HEK293 (cell line): Measurements from ENCODE around the gene TESK2.

Experiments used
- CTCF ChIA-PET: fragments of 350-600 bp; formaldehyde crosslinking; extraction: SDS; loops from one replicate; lab custom pipeline; 2021; ENCODE audit warnings: antibody characterized with exemption; lab: Yijun Ruan, JAX
- POLR2A ChIA-PET: fragments of 300-600 bp; formaldehyde crosslinking; extraction: SDS; loops from one replicate; lab custom pipeline; 2020; ENCODE audit warnings: antibody characterized with exemption, inconsistent platforms; lab: Yijun Ruan, JAX
- H3K27ac ChIP-seq: fragments of 200-500 bp; sonication (Bioruptor generic); 2 replicates; pipeline ENCODE4 v1.5.1; 2014; ENCODE audit warnings: low read depth, low read length, control low read depth, inconsistent platforms; ENCODE audit errors: extremely low read depth
- H3K36me3 ChIP-seq, 2 experiments: fragments of 200-500 bp in 1 of 2; sonication (Bioruptor generic) in 1 of 2; 1 replicate in 1 of 2; 2 replicates in 1 of 2; pipeline ENCODE4 v1.5.1; 2014 to 2017; ENCODE audit warnings: inconsistent platforms in 2 of 2, low read length in 2 of 2; ENCODE audit not compliant: control insufficient read depth in 2 of 2, insufficient read depth in 1 of 2
- H3K4me1 ChIP-seq: fragments of 200-500 bp; sonication (Bioruptor generic); 2 replicates; pipeline ENCODE4 v1.5.1; 2014; ENCODE audit warnings: mild to moderate bottlenecking, low read length, inconsistent platforms; ENCODE audit not compliant: control insufficient read depth, insufficient read depth
- H3K4me3 ChIP-seq: 2 replicates; pipeline ENCODE4 v1.5.1; 2011; ENCODE audit warnings: low read depth, mild to moderate bottlenecking, control low read depth, low read length, moderate library complexity
- H3K9me3 ChIP-seq: fragments of 200-500 bp; sonication (Bioruptor generic); 2 replicates; pipeline ENCODE4 v1.5.1; 2014; ENCODE audit warnings: low read depth, low read length, inconsistent platforms; ENCODE audit not compliant: control insufficient read depth, insufficient read depth
- GFI1B ChIP-seq: fragments of 450-650 bp; formaldehyde crosslinking; IDR thresholded peaks from 2 replicates; pipeline ENCODE4 v1.5.1; 2016; ENCODE audit warnings: missing biosample characterization, missing genetic modification characterization
- GLIS1 ChIP-seq: fragments of 450-650 bp; formaldehyde crosslinking; IDR thresholded peaks from 2 replicates; pipeline ENCODE4 v1.5.1; 2016; ENCODE audit warnings: missing biosample characterization, missing genetic modification characterization
- PRDM6 ChIP-seq: fragments of 450-650 bp; formaldehyde crosslinking; IDR thresholded peaks from 2 replicates; pipeline ENCODE4 v1.5.1; 2017; ENCODE audit warnings: missing biosample characterization, missing genetic modification characterization
- TRIM28 ChIP-seq: IDR thresholded peaks from 2 replicates; pipeline ENCODE4 v1.6.1; 2011; ENCODE audit warnings: low read length, control low read depth, borderline replicate concordance
- ZNF510 ChIP-seq: fragments of 450-650 bp; formaldehyde crosslinking; IDR thresholded peaks from 2 replicates; pipeline ENCODE4 v1.5.1; 2018; ENCODE audit warnings: mild to moderate bottlenecking, missing genetic modification characterization, missing biosample characterization; ENCODE audit not compliant: insufficient replicate concordance
- ZNF530 ChIP-seq: fragments of 450-650 bp; formaldehyde crosslinking; IDR thresholded peaks from 2 replicates; pipeline ENCODE4 v1.5.1; 2016; ENCODE audit warnings: low read depth, missing biosample characterization, missing genetic modification characterization
- ZNF555 ChIP-seq: fragments of 450-650 bp; formaldehyde crosslinking; conservative IDR thresholded peaks from 2 replicates; pipeline ENCODE4 v1.5.1; 2017; ENCODE audit warnings: missing biosample characterization, mild to moderate bottlenecking, missing genetic modification characterization, inconsistent platforms
- ZNF701 ChIP-seq: fragments of 450-650 bp; formaldehyde crosslinking; IDR thresholded peaks from 2 replicates; pipeline ENCODE4 v1.5.1; 2016; ENCODE audit warnings: missing biosample characterization, missing genetic modification characterization
- ZNF707 ChIP-seq: fragments of 450-650 bp; formaldehyde crosslinking; IDR thresholded peaks from 2 replicates; pipeline ENCODE4 v1.5.1; 2016; ENCODE audit warnings: missing biosample characterization, missing genetic modification characterization
- ZNF792 ChIP-seq: fragments of 450-650 bp; formaldehyde crosslinking; IDR thresholded peaks from 2 replicates; pipeline ENCODE4 v1.5.1; 2016; ENCODE audit warnings: missing biosample characterization, missing genetic modification characterization
- TF ChIP-seq, protein P1 (sequence below): fragments of 450-650 bp; formaldehyde crosslinking; conservative IDR thresholded peaks from 2 replicates; pipeline ENCODE4 v1.5.1; 2016; ENCODE audit warnings: low read depth, missing biosample characterization, missing genetic modification characterization
- TF ChIP-seq, protein P2 (sequence below): fragments of 450-650 bp; formaldehyde crosslinking; IDR thresholded peaks from 2 replicates; pipeline ENCODE4 v1.5.1; 2016; ENCODE audit warnings: missing biosample characterization, missing genetic modification characterization
- TF ChIP-seq, protein P3 (sequence below): fragments of 450-650 bp; formaldehyde crosslinking; IDR thresholded peaks from 2 replicates; pipeline ENCODE4 v1.5.1; 2016; ENCODE audit warnings: missing biosample characterization, missing genetic modification characterization
- TF ChIP-seq, protein P4 (sequence below): fragments of 450-650 bp; formaldehyde crosslinking; IDR thresholded peaks from 2 replicates; pipeline ENCODE4 v1.5.1; 2016; ENCODE audit warnings: missing biosample characterization, missing genetic modification characterization
- TF ChIP-seq, protein P5 (sequence below): fragments of 450-650 bp; formaldehyde crosslinking; optimal IDR thresholded peaks from 2 replicates; pipeline ENCODE3; 2016; ENCODE audit warnings: missing biosample characterization, mild to moderate bottlenecking, missing genetic modification characterization

The TESK2 gene

GRCh38 chr1:45456531-45456930 is 34.4 kb downstream of the TESK2 start (continued):
- TF ChIP-seq, protein P1, sequence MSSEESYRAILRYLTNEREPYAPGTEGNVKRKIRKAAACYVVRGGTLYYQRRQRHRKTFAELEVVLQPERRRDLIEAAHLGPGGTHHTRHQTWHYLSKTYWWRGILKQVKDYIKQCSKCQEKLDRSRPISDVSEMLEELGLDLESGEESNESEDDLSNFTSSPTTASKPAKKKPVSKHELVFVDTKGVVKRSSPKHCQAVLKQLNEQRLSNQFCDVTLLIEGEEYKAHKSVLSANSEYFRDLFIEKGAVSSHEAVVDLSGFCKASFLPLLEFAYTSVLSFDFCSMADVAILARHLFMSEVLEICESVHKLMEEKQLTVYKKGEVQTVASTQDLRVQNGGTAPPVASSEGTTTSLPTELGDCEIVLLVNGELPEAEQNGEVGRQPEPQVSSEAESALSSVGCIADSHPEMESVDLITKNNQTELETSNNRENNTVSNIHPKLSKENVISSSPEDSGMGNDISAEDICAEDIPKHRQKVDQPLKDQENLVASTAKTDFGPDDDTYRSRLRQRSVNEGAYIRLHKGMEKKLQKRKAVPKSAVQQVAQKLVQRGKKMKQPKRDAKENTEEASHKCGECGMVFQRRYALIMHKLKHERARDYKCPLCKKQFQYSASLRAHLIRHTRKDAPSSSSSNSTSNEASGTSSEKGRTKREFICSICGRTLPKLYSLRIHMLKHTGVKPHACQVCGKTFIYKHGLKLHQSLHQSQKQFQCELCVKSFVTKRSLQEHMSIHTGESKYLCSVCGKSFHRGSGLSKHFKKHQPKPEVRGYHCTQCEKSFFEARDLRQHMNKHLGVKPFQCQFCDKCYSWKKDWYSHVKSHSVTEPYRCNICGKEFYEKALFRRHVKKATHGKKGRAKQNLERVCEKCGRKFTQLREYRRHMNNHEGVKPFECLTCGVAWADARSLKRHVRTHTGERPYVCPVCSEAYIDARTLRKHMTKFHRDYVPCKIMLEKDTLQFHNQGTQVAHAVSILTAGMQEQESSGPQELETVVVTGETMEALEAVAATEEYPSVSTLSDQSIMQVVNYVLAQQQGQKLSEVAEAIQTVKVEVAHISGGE (tag by site-specific recombination): no peak

GRCh38 chr1:45455162-45455561 is 35.8 kb downstream of the TESK2 start:
- TF ChIP-seq, protein P2, sequence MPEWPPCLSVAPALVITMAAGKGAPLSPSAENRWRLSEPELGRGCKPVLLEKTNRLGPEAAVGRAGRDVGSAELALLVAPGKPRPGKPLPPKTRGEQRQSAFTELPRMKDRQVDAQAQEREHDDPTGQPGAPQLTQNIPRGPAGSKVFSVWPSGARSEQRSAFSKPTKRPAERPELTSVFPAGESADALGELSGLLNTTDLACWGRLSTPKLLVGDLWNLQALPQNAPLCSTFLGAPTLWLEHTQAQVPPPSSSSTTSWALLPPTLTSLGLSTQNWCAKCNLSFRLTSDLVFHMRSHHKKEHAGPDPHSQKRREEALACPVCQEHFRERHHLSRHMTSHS (tag by site-specific recombination): no peak
- TF ChIP-seq PRDM6 (tag by site-specific recombination) (0 out of 2 replicates have a peak, but pooled peaks have one; percentile 55), TRIM28 (no peak)
- TF ChIP-seq, all 188 proteins: peak for 1
- ChIA-PET CTCF (no interaction called here), POLR2A (no interaction called here)
- Histone ChIP-seq H3K4me1 (no peaks in the 10 kb centered on the region), H3K9me3 (no peaks in the 10 kb centered on the region), H3K36me3 (no peaks in the 10 kb centered on the region), H3K27ac (no peak overlapping the region), H3K4me3 (no peak overlapping the region)

DNA sequence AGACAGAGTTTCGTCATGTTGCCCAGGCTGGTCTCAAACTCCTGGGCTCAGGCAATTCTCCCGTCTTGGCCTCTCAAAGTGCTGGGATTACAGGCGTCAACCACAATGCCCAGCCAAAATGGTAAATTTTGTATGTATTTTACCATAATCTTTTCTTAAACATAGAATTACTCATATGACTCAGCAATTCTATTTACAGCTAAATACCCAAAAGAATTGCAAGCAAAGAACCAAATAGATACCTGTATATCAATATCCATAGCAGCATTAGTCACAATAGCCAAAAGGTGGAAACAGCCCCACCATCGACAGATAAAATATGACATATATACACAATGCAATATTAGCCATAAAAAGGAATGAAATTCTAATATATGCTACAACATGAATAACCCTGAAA is 36.5 kb downstream of the TESK2 start:
- ChIA-PET POLR2A (no interaction called here), CTCF (no interaction called here)
- Histone ChIP-seq H3K4me3 (no peak overlapping the region), H3K4me1 (no peaks in the 10 kb centered on the region), H3K36me3 (no peaks in the 10 kb centered on the region), H3K27ac (no peak overlapping the region), H3K9me3 (no peaks in the 10 kb centered on the region)
- TF ChIP-seq, protein P3, sequence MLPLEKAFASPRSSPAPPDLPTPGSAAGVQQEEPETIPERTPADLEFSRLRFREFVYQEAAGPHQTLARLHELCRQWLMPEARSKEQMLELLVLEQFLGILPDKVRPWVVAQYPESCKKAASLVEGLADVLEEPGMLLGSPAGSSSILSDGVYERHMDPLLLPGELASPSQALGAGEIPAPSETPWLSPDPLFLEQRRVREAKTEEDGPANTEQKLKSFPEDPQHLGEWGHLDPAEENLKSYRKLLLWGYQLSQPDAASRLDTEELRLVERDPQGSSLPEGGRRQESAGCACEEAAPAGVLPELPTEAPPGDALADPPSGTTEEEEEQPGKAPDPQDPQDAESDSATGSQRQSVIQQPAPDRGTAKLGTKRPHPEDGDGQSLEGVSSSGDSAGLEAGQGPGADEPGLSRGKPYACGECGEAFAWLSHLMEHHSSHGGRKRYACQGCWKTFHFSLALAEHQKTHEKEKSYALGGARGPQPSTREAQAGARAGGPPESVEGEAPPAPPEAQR (tag by site-specific recombination): no peak
- TF ChIP-seq ZNF555 (tag by site-specific recombination) (no peak), ZNF707 (no peak), GFI1B (tag by site-specific recombination) (no peak), ZNF701 (tag by site-specific recombination) (no peak), ZNF792 (no peak), ZNF530 (tag by site-specific recombination) (no peak), GLIS1 (tag by site-specific recombination) (no peak), ZNF510 (tag by site-specific recombination) (no peak)
- TF ChIP-seq, protein P4, sequence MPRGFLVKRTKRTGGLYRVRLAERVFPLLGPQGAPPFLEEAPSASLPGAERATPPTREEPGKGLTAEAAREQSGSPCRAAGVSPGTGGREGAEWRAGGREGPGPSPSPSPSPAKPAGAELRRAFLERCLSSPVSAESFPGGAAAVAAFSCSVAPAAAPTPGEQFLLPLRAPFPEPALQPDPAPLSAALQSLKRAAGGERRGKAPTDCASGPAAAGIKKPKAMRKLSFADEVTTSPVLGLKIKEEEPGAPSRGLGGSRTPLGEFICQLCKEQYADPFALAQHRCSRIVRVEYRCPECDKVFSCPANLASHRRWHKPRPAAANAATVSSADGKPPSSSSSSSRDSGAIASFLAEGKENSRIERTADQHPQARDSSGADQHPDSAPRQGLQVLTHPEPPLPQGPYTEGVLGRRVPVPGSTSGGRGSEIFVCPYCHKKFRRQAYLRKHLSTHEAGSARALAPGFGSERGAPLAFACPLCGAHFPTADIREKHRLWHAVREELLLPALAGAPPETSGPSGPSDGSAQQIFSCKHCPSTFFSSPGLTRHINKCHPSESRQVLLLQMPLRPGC: no peak
- TF ChIP-seq, protein P5, sequence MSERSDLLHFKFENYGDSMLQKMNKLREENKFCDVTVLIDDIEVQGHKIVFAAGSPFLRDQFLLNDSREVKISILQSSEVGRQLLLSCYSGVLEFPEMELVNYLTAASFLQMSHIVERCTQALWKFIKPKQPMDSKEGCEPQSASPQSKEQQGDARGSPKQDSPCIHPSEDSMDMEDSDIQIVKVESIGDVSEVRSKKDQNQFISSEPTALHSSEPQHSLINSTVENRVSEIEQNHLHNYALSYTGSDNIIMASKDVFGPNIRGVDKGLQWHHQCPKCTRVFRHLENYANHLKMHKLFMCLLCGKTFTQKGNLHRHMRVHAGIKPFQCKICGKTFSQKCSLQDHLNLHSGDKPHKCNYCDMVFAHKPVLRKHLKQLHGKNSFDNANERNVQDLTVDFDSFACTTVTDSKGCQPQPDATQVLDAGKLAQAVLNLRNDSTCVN: no peak
